GM10847 (cell line): ENCODE results near the gene SLC39A11.

ENCODE experiments used
- POLR2A ChIP-seq: IDR thresholded peaks from 2 replicates; pipeline ENCODE4 v1.6.1; 2011; ENCODE audit not compliant: insufficient read length; ENCODE audit errors: extremely low read depth

The SLC39A11 gene

DNA sequence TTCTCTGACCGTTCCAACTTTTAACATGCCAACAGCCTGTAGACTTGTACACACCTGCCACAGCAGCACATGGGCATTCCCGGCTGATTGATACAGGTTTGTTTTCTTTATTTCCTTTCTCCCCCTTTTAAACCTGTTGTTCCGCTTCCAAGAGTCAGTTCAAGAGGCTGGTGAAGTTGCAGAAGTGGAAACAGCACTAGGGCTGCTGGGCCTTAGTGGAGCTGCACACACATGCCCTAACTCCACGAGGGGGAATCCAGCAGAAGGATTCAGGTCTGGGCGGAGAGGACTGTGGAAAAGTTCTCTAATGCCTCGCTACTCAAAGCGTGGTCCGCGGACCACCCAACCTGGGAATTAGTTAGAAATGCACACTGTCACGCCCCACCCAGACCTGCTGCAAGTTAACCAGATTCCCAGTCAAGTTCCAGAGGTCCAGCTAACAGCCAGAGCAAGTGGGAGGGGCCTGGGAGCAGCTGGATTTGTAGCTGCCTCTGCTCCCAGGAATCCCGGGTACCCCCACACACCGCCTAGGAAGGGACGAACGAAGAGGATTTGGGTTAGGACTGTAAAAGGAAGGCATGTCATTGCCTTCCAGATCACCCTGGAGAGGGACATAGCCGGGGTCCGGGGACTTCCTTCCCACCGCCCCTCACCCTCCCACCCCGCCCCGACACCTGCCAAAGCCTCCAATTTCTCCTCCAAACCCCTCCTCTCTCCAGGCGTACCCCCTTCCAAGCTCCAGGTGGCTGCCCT is 542 bp downstream of the SLC39A11 start:
- TF ChIP-seq POLR2A = no peak

GRCh38 chr17:73091410-73091769 is 1.1 kb downstream of the SLC39A11 start:
- no peak for TF ChIP-seq POLR2A

DNA sequence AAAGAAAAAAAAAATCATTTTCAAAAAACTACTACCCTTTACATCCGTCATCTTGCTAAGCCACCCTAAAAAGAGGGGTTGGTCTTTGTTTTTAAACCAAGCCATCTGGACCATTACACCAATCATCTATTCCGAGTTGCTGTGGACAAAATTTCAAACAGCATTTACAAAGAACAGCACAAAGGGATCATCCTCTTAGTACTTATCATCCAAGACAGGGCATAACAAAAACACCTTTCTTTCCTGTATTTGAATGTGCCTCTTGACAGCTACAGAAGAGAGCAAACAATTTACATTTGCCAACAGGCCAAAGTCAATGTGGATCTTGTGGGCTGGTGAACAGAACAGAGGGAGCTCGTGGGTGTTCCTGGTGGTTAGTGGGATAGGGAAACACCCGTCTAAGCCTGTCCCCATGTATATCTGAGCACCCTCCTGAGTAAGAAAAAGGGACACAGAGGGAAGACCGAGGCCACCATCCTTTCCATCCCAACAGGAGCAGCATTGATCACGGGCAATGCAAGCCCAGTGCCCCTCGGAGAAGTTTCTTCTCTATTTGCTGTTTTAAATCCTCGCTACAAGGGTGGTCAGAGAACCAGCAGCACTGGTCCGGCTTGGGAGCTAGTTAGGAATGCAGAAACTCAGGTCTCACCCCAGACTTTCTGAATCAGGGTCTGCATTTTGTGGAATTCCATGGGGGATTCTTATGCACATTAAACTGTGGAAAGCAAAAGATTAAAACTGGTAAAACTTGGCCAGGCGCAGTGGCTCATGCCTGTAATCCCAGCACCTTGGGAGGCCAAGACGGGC is 1.9 kb downstream of the SLC39A11 start:
- no peak for TF ChIP-seq POLR2A

- TF ChIP-seq POLR2A = no peak
Observed at GRCh38 chr17:73089322-73090317, 2.9 kb downstream of the SLC39A11 start.

DNA sequence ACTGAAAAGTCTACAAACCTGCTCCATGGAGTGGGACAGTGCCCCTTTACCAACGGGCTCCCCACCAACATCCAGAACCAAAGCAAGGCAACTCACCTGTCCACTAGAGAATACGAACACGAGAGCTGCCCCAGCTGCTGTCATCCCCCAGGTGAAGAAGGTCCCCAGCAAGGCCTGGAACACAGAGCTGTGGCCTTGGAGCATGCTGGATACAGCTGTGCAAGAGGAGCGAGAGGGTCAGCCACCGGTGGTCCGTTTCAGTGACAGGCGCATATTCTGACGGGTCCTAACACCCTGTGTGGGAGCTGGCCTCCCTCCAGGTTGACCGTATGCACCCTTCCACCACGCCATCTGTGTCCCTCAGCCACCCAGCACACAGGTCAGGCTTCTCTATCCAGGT is 3.9 kb downstream of the SLC39A11 start:
- TF ChIP-seq POLR2A = no peak

DNA sequence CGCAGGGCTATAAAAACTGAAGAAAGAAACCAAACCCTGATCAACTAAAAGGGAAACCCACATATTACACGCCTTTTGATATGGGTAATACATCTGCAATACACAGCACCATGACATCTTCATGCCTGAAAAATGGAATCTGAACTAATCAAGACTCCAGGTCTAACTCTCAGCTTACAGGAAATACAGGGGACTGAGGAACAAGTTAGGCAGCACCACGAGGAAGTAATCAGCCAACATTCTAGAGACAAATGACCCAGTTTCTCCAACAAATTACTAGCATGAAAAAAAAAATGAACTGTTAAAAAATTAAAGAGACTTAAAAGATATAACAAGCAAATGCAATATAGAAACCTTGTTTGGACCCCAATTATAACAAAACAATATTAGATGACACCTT is 9.1 kb downstream of the SLC39A11 start:
- TF ChIP-seq POLR2A = no peak

DNA sequence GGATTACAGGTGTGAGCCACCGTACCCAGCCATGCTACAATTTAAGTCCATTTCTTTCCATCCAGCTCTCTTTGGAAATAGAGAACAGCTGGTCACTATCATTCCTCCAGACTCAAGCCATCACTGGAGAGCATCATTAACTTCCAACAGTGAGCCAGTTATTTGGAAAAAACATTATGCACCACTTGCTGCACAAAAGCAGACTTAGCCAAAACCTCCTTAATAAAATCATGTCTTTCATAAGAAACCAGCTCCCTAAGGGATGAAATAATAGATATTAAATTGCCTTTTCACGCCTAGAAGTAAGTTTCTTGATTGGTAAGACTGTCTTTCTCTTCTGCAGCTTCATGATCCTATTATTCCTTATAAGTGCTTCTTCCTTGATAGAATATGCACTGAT is 17.9 kb downstream of the SLC39A11 start:
- no peak for TF ChIP-seq POLR2A

DNA sequence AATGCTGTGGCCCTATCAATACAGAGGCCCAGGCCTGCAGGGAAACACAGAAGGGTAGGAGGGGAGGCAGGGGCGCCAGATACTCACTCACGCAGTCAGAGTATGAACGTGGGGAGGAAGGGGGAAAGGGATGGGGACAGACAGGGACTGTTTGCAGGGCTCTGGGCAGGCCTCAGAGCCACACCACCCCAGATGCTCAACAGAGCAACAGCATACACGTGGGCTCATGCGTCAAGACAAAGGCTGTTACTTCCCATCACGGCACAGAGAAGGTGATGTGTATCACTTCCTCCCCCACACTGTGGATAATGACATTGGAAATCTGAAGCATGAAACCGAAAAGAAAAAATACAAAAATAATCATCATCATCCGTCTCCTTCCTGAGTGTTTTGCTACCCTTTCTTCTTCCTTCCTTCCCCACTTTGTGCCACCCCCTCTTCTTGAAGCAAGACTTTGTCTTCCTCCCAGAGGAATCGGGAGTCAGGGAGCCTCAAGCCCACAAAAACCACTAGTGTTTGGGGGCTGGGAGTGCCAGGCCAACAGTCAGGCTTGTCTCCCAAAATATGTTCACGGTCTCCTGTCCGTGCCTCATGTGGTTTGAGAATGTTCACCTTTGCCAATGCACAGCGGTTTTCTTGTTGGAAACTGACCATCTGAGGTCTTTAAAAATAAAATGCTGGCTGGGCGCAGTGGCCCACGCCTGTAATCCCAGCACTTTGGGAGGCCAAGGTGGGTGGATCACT is 20.1 kb downstream of the SLC39A11 start:
- no peak for TF ChIP-seq POLR2A

- no peak for TF ChIP-seq POLR2A
Observed at GRCh38 chr17:73071066-73071999, 21.2 kb downstream of the SLC39A11 start.

GRCh38 chr17:73069841-73070240 is 22.6 kb downstream of the SLC39A11 start:
- TF ChIP-seq POLR2A = no peak

DNA sequence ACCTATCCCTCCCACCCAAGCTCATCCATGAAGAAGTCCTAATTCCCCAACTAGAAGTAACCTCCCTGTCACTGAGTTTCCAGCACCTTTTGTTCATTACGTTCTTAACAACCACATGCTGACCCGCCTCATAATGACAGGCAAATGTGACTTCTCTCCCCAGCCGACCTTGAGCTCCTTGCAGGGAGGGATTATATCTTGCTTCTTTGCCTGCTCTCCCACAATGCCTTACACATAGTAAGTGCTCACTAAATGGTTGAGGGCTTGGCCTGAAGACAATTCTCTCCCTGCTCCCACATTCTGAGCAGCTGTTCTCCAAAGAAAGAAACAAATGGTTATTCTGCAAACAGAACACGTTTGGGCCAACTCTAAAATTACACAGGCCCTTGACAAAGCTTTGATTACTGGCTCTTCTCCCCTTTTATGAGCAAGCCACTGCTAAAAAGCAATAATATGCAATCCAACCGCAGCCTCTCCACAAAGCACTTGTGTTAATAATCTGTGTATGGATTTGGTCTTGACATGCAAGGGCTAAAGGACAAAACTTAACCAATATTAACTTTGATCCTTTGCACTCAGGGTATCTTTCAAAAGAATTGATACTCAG is 23.2 kb downstream of the SLC39A11 start:
- TF ChIP-seq POLR2A = no peak

DNA sequence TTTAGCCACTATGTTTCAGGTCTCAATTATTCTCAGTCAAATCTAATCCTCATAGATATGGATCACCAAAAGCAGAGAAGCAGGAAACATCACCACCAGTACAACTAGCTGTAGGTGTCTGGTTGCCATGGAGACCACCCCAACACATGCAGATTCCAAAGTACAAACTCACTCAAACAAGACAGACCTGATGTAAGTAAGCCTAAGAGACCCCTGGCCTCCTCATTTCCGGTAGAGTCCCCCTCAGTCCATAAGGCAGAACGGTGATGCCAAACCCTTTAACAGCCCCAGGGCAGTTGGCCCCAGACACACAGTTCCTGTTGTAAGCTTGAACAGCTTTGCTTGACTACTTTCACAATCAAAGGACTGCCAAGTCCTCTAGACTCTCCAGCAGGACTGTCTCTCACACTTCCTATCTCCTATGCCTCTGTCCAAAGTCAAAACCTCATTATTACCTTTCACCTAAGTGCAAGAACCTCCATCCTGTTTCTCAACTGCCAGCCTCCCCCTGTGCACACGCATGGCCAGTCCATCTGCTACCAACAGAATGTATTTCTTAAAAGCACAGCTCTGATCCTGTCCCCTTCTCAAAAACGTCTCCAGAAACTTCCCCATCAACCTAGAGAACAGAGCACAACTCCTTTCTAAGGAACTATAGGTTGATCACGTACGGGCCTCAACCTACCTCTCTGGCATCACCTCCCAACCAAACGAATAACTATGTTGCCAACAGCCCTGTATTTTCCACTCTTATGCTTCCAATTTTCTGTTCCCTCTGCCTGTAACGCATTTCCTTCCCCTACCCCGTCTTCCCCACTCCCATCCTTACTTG is 23.9 kb downstream of the SLC39A11 start:
- TF ChIP-seq POLR2A = no peak
